Gastroesophageal sphincter (tissue), 3 donors: Measurements from ENCODE around the gene MAP3K20.

Experiments used
- CTCF ChIP-seq, 4 experiments: fragments of 200-600 bp in 2 of 4; fragments of 450-650 bp in 2 of 4; sonication (generic) in 1 of 4; IDR thresholded peaks; one replicate each; pipeline ENCODE4 v1.5.1; 2017 to 2019; ENCODE audit warnings: antibody characterized with exemption in 4 of 4, mild to moderate bottlenecking in 2 of 4, moderate library complexity in 2 of 4
- EP300 ChIP-seq: sonication (generic); formaldehyde crosslinking; IDR thresholded peaks from one replicate; pipeline ENCODE4 v1.6.1; 2017; ENCODE audit warnings: antibody characterized with exemption, mild to moderate bottlenecking
- POLR2A ChIP-seq, 2 donors: fragments of 450-650 bp; IDR thresholded peaks; one replicate each; pipeline ENCODE4 v1.6.1; 2017; ENCODE audit warnings: antibody characterized with exemption in 2 of 2, mild to moderate bottlenecking in 2 of 2, moderate library complexity in 1 of 2

- TF ChIP-seq CTCF (IDR thresholded peaks at IDR 0.05) (no peak), POLR2A (IDR thresholded peaks at IDR 0.05) (no peak), EP300 (no peak)
Observed at GRCh38 chr2:173307293-173307692, 231.6 kb downstream of the MAP3K20 start.
